HG03280 (cell line): Measurements from ENCODE around the gene SIKE1.
"Not testable (repeated sequence)": the region's sequence is repeated elsewhere in the genome, so short reads cannot be mapped to it uniquely, and the experiment has no call there.

Source experiments
- ATAC-seq: cut with Tn5 transposase; IDR thresholded peaks from one replicate; pipeline ENCODE4 v1.9.1; 2021; ENCODE audit warnings: mild to moderate bottlenecking, moderate library complexity; ENCODE audit not compliant: unreplicated experiment

Gene SIKE1

DNA sequence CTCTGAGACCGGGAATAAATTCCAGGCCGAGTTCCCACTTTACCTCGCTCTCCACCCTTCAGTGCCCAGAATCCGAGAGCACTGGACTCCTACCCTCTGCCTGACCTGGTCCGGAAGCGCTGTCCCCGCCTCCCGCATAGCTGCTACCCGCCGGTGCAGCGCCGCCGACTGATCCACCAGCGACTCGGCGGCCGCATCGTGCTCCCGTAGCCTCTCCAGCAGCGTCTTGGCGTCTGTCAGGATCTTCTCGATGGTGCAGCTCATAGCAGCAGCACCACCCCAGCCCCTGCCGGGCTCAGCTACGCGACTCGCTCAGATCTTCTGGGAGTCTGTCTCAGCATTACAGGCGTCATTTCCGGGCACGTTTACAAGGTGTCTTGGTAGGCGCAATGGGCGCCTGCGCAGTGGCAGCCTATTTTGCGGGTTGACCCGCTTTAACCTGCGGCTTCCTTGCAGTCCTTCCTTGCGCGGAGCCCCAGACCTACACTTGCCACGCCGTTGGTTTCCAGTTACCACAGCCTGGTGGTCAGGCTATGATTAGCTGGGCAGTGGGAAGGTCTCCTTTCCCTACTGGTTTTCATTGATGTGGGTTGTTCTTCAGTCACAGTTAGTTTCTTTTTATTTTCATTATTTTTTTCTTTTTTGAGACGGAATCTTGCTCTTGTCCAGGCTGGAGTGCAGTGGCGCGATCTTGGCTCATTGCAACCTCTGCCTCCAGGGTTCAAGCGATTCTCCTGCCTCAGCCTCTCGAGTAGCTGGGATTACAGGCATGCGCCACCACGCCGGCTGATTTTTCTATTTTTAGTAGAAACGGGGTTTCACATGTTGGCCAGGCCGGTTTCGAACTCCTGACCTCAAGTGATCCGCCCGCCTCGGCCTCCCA lies at the start of gene SIKE1:
SIKE1 (minus strand) TSS at position 342 of the 883 bp plus-strand sequence; CDS start at position 264, 78 bp downstream.
- ATAC-seq: peak; percentile 99

GRCh38 chr1:114830075-114830474 lies 49.6 kb upstream of the SIKE1 start:
- not testable (repeated sequence) for ATAC-seq

DNA sequence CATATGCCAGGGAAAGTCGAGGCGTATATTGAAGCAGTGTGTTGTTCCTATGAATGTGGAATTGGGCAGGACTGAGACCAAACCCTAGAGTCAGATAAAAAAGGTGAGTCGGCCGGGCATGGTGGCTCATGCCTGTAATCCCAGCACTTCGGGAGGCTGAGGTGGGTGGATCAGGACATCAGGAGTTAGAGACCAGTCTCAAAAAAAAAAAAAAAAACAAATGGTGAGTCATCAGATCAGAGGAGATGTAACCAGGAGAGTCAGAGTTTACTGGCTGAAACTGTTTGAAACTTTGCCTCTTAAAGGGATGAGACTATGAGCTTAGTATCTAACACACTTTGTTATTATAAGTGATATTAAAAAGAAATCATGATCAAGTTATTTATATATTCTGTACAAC lies 47.8 kb upstream of the SIKE1 start:
- no peak for ATAC-seq

GRCh38 chr1:114821978-114822377 lies 41.5 kb upstream of the SIKE1 start:
- no peak for ATAC-seq

DNA sequence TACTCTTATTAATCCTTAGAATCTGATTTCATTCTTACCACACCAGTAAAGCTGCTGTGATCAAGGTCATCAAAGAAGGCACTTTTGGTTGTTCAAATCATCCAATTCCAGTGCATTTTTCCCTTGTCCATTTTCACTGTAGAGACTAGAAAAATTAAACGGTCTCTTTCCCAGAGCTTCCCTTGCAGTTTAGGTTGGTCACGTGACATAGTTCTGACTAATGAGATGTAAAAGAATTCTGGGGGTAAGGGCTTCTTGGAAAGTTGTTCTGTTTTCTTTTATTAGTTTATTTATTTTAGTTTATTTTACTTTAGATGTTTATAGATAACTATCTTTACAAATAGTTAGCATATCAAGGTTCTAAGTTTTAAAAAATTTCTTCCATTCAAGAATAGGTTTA lies 39.9 kb upstream of the SIKE1 start:
- no peak for ATAC-seq

GRCh38 chr1:114819869-114820268 lies 39.4 kb upstream of the SIKE1 start:
- ATAC-seq: no peak

DNA sequence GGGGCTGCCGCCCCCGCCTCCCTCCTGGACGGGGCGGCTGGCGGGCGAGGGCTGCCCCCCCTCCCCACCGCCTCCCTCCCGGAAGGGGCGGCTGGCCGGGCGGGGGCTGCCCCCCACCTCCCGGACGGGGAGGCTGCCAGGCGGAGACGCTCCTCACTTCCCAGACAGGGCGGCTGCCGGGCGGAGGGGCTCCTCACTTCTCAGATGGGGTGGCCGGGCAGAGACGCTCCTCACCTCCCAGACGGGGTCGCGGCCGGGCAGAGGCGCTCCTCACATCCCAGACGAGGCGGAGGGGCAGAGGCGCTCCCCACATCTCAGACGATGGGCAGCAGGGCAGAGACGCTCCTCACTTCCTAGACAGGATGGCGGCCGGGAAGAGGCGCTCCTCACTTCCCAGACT lies 24.0 kb upstream of the SIKE1 start:
- ATAC-seq: not testable (repeated sequence)

DNA sequence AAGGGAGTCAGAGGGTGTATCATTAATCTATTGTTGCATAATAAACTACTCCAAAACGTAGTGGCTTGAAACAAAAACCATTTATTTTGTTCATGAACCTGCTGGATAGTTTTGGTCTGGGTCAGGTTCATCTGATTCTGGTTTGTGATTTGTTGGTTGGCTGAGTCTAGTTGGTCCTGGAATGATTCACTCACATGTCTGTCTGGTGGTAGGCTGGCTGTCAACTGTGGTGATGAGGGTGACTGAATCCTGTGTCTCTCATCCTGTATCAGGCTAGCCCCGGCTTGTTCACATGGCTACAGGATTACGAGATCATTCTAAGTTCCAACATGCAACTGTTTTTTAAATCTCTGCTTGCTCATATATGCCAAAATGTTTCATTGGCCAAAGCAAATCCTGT lies 22.5 kb upstream of the SIKE1 start:
- ATAC-seq: no peak

GRCh38 chr1:114794038-114794437 lies 13.6 kb upstream of the SIKE1 start:
- ATAC-seq: no peak

- ATAC-seq: not testable (repeated sequence)
Observed at GRCh38 chr1:114790581-114790980, 10.1 kb upstream of the SIKE1 start.

- ATAC-seq: not testable (repeated sequence)
Observed at GRCh38 chr1:114786440-114786839, 6.0 kb upstream of the SIKE1 start.

- no peak for ATAC-seq
Observed at GRCh38 chr1:114782476-114782875, 2.0 kb upstream of the SIKE1 start.

DNA sequence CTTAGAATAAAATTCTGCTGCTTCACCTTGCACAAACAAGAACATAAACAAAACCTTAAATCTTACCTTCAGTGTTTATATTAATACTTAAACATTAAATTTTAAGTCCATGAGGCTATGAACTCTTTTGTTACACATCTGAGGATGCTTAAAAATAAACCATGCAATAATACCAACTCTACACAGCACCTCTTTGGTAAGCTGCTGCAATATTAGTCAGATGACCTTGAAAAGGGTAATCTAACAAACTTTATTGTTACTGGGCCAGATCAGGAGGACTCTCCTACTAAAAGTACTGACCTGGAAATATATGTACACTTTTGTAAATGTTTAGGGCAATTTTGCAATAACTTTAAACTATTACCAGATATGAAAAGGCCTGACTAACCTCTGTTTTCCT lies 763 bp downstream of the SIKE1 start:
- ATAC-seq: no peak

DNA sequence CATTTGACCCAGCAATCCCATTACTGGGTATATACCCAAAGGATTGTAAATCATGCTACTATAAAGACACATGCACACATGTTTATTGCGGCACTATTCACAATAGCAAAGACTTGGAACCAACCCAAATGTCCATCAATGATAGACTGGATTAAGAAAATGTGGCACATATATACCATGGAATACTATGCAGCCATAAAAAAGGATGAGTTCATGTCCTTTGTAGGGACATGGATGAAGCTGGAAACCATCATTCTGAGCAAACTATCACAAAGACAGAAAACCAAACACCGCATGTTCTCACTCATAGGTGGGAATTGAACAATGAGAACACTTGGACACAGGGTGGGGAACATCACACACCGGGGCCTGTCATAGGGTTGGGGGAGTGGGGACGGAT lies 3.8 kb downstream of the SIKE1 start:
- not testable (repeated sequence) for ATAC-seq

GRCh38 chr1:114771992-114772391 lies 8.5 kb downstream of the SIKE1 start:
- ATAC-seq: no peak

DNA sequence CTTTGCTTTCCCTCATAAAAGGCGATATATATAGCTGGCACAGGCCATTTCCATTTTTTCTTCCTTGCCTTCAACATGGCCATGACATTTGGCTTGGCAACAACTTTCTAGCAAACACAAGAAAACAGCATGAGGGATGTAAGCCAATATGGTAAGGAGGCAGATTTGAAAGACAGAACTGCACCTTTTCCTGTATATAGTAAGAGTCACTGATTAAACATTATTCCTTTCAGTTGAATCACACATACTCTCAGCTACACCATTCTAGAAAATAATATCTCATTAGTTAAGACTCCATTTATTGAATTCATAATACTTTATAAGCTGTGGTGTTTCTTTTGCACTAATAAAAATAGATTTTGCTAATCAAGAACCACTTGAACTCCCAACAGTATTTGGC lies 9.5 kb downstream of the SIKE1 start:
- ATAC-seq: no peak

DNA sequence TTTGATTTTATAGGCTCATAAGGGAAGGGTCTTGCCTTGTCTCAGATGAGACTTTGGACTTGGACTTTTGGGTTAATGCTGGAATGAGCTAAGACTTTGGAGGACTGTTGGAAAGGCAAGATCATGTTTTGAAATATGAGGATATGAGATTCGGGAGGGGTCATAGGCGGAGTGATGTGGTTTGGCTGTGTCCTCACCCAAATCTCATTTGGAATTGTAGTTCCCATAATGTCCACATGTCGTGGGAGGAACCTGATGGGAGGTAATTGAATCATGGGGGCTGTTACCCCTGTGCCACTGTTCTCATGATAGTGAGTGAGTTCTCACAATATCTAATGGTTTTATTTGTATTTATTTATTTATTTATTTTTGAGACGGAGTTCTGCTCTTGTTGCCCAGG lies 15.8 kb downstream of the SIKE1 start:
- no peak for ATAC-seq

- no peak for ATAC-seq
Observed at GRCh38 chr1:114758256-114758832, 22.1 kb downstream of the SIKE1 start.

DNA sequence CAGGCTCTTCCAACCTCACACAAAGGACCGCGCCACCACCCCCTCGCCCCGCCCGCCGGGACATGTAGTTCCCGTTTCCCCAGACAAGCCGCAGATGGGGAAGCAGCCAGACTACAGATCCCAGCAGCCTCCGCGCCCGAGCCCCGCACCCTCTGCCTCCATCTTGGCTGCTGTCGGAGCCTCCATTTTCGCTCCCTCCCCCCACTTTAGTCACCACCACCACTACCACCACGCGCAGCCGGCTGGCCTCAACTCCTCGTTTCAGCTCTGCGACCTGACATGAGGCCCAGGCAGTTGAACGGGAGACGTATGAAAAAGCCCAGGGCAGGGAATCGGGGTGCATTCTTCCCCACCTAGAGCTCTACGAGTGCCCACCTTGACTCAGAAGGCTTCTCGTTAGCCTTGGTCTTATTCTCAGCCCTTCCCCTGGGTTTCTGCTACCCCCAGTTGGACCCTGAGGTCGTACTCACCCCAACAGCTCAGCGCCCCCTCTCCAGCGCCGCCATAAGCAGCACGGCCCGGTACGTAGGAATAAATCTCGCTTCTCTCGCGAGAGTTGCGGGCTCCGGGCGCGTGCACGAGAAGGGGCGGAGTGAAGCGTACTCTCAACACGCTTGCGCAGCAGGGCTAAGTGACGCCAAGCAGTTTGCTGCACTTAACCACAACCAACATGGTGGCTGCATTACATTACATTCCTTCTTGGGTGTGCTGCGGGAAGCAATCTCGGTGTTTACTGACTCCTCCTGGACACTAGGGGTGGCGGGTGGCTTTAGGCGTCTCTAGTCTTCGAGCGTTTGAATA lies 22.8 kb downstream of the SIKE1 start, which contains the start of gene CSDE1:
CSDE1 (minus strand) TSS at position 530 of the 801 bp plus-strand sequence. CDS start 18,094 bp downstream, outside the sequence.
- ATAC-seq: peak; percentile 77

DNA sequence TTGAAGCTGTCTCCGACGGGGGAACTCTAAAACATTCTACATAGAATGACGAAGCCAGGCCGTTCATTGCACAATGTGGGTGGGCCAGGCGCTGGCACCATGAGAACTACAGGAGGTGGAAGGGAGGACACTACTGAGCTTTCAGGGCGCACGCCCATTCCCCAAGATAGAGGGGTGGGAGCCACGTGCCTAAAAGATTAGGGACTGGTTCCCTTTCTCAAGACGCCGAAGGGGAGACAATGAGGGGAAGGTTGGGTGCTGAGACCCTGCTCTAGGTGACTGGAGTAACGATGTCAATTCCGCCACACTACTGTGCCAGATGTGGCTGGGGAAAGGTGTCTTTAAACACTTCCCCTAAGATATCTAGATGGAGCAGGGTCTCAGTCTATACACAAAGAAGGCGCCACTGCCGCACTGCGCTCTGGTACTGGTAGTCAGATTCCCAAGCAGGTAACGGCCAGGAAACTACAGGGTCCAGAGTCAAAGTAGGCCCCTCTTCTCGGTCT lies 23.5 kb downstream of the SIKE1 start:
- ATAC-seq: peak; percentile 0
